HEK293T (cell line): ENCODE data around the gene ATG16L1.

Experiments
- CTCF ChIA-PET: fragments of 350-600 bp; formaldehyde crosslinking; extraction: SDS; loops from one replicate; lab custom pipeline; 2021; ENCODE audit warnings: antibody characterized with exemption, inconsistent platforms; lab: Yijun Ruan, JAX
- POLR2A ChIA-PET: fragments of 350-600 bp; formaldehyde crosslinking; extraction: SDS; loops from one replicate; lab custom pipeline; 2020; ENCODE audit warnings: antibody characterized with exemption, inconsistent platforms; lab: Yijun Ruan, JAX
- DNase-seq: peaks from one replicate; pipeline ENCODE4 v3.0.0; 2012; ENCODE audit warnings: mixed read lengths; ENCODE audit errors: extremely low spot score
- ARNT ChIP-seq: fragments of 450-650 bp; IDR thresholded peaks from 2 replicates; pipeline ENCODE4 v1.6.1; 2017; ENCODE audit warnings: mild to moderate bottlenecking
- BHLHE40 ChIP-seq: fragments of 450-650 bp; IDR thresholded peaks from 2 replicates; pipeline ENCODE4 v1.6.1; 2016; ENCODE audit warnings: mild to moderate bottlenecking, moderate library complexity, borderline replicate concordance
- CTBP1 ChIP-seq: fragments of 450-650 bp; IDR thresholded peaks from 2 replicates; pipeline ENCODE4 v1.6.1; 2016; ENCODE audit warnings: borderline replicate concordance
- ELF4 ChIP-seq: fragments of 450-650 bp; IDR thresholded peaks from 2 replicates; pipeline ENCODE4 v1.6.1; 2017; ENCODE audit warnings: antibody characterized with exemption
- FOXA1 ChIP-seq: fragments of 450-650 bp; IDR thresholded peaks from 2 replicates; pipeline ENCODE4 v1.6.1; 2016; ENCODE audit warnings: mild to moderate bottlenecking
- FOXK2 ChIP-seq: fragments of 450-650 bp; IDR thresholded peaks from 2 replicates; pipeline ENCODE4 v1.6.1; 2016; ENCODE audit warnings: mild to moderate bottlenecking
- FOXM1 ChIP-seq: fragments of 450-650 bp; IDR thresholded peaks from 2 replicates; pipeline ENCODE4 v1.6.1; 2017; ENCODE audit warnings: mild to moderate bottlenecking, borderline replicate concordance
- HDGF ChIP-seq: fragments of 450-650 bp; IDR thresholded peaks from 2 replicates; pipeline ENCODE4 v1.6.1; 2017; ENCODE audit warnings: antibody characterized with exemption, borderline replicate concordance
- L3MBTL2 ChIP-seq: fragments of 450-650 bp; conservative IDR thresholded peaks from 2 replicates; pipeline ENCODE4 v1.6.1; 2016; ENCODE audit warnings: mild to moderate bottlenecking
- LEF1 ChIP-seq: fragments of 450-650 bp; IDR thresholded peaks from 2 replicates; pipeline ENCODE4 v1.6.1; 2017; ENCODE audit warnings: mild to moderate bottlenecking, borderline replicate concordance
- NFRKB ChIP-seq: fragments of 450-650 bp; IDR thresholded peaks from 2 replicates; pipeline ENCODE4 v1.6.1; 2016; ENCODE audit warnings: mild to moderate bottlenecking, moderate library complexity
- SP1 ChIP-seq: fragments of 450-650 bp; IDR thresholded peaks from 2 replicates; pipeline ENCODE4 v1.6.1; 2017
- SUZ12 ChIP-seq: fragments of 450-650 bp; IDR thresholded peaks from 2 replicates; pipeline ENCODE4 v1.6.1; 2016; ENCODE audit warnings: mild to moderate bottlenecking
- TARDBP ChIP-seq: fragments of 450-650 bp; IDR thresholded peaks from 2 replicates; pipeline ENCODE4 v1.6.1; 2016
- ZNF384 ChIP-seq: fragments of 450-650 bp; IDR thresholded peaks from 2 replicates; pipeline ENCODE4 v1.6.1; 2016
- TF ChIP-seq, protein P1 (sequence below): fragments of 450-650 bp; IDR thresholded peaks from 2 replicates; pipeline ENCODE4 v1.6.1; 2016

Gene ATG16L1

GRCh38 chr2:233242231-233242927, 9.1 kb upstream of the ATG16L1 start:
- ChIA-PET CTCF (no interaction called here), POLR2A (no interaction called here)
- TF ChIP-seq FOXK2 = no peak
- TF ChIP-seq TARDBP = no peak
- TF ChIP-seq HDGF = no peak
- no peak for TF ChIP-seq ELF4
- no peak for TF ChIP-seq NFRKB
- TF ChIP-seq BHLHE40 = no peak
- TF ChIP-seq LEF1 = no peak
- no peak for TF ChIP-seq ARNT
- TF ChIP-seq L3MBTL2 = no peak
- TF ChIP-seq SP1 = no peak
- TF ChIP-seq, protein P1, sequence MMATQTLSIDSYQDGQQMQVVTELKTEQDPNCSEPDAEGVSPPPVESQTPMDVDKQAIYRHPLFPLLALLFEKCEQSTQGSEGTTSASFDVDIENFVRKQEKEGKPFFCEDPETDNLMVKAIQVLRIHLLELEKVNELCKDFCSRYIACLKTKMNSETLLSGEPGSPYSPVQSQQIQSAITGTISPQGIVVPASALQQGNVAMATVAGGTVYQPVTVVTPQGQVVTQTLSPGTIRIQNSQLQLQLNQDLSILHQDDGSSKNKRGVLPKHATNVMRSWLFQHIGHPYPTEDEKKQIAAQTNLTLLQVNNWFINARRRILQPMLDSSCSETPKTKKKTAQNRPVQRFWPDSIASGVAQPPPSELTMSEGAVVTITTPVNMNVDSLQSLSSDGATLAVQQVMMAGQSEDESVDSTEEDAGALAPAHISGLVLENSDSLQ = no peak
- no peak for TF ChIP-seq FOXM1
- no peak for TF ChIP-seq ZNF384
- no peak for TF ChIP-seq CTBP1
- TF ChIP-seq SUZ12 = no peak
- no peak for TF ChIP-seq FOXA1
- DNase-seq = no peak

DNA sequence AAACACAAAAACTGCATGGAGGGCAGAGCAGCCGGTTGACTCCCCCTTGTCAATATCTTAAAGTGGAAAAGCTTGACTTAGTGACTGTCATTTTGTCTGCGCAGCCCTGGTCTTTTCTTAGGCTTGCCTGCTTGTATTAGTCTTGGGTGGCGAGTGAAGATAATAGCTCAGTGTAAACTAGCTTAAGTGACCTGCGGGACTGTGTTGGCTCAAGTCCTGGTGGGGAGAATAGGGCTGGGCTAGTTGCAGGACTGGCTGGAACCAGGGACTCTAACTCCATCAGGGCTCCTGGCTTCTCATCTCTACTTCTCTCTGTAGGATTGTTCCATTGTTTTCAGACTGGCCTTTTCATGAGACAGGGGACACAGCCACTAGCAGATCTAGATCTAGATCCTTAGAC, 8.1 kb upstream of the ATG16L1 start:
- TF ChIP-seq, protein P1 = no peak
- TF ChIP-seq FOXA1 (no peak), ARNT (no peak), HDGF (no peak), ZNF384 (no peak), NFRKB (no peak), ELF4 (no peak), LEF1 (no peak), SP1 (no peak), FOXM1 (no peak), TARDBP (no peak), BHLHE40 (no peak), CTBP1 (no peak), SUZ12 (no peak), FOXK2 (no peak), L3MBTL2 (no peak)
- no peak for DNase-seq
- ChIA-PET CTCF (interaction anchor here (0.6 kb wide), 1 partner anchor 467 kb away, joined by 3 read pairs; no protein-coding TSS in a partner anchor), POLR2A (no interaction called here)

DNA sequence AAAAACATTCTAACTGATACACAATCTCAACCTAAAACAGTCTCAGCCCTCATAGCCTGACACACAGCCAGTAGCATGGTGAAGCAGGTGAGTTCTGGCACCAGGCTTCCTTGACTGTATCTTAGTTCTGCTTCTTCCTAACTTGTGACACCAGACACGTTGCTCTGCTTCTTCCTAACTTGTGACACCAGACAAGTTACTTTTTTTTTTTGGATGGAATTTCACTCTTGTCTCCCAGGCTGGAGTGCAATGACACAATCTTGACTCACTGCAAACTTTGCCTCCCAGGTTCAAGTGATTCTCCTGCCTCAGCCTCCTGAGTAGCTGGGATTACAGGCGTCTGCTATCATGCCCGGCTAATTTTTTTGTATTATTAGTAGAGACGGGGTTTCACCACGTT, 6.7 kb upstream of the ATG16L1 start:
- POLR2A ChIA-PET = no interaction called here
- CTCF ChIA-PET = no interaction called here
- no peak for DNase-seq
- TF ChIP-seq NFRKB (no peak), ZNF384 (no peak), ELF4 (no peak), L3MBTL2 (no peak), LEF1 (no peak), BHLHE40 (no peak), HDGF (no peak), FOXM1 (no peak), CTBP1 (no peak), FOXA1 (no peak), SP1 (no peak), SUZ12 (no peak), FOXK2 (no peak)

DNA sequence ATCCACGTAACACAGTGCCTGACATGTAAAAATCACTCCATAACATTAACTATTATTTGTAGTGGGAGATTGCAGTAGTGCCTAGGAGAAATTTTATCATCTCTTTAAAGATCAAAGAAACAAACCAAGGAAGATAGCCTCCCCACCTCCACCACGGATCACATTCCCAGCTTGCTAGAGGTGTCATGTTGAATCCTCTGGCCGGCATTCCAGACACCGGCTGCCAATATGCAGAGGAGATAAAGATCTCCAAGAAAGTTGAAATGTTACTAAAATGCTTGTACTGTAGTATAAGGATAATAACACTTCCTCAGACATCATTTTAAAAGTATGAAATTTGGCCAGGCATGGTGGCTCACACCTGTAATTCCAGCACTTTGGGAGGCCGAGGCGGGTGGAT, 6.1 kb upstream of the ATG16L1 start:
- CTCF ChIA-PET = no interaction called here
- TF ChIP-seq BHLHE40 = no peak
- TF ChIP-seq ARNT = no peak
- TF ChIP-seq TARDBP = no peak
- TF ChIP-seq FOXA1 = no peak
- TF ChIP-seq LEF1 = no peak
- no peak for TF ChIP-seq SP1
- no peak for TF ChIP-seq FOXK2
- no peak for TF ChIP-seq FOXM1
- no peak for TF ChIP-seq ZNF384
- TF ChIP-seq, protein P1 = no peak
- no peak for TF ChIP-seq HDGF
- TF ChIP-seq ELF4 = no peak
- TF ChIP-seq CTBP1 = no peak
- no peak for TF ChIP-seq NFRKB

DNA sequence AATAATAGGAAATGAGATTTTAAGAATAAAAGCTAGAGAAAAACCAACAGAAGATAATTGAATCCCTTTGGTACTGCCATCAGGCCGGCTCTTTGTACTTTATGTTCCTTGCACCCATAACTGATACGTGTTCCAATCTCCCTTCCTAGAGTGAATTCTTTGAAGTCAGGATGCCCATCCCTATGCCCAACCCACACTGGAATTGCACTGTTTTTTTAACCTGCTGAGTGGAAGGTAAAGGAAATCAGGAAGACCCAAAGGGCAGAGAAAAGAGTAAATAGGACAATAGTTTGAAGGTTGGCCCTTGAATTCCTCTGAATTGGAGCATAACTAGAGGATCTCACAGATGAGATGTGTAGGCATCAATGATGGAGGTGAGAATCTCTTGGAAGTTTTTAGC, 4.4 kb upstream of the ATG16L1 start:
- TF ChIP-seq HDGF (no peak), FOXM1 (no peak), NFRKB (no peak), ELF4 (no peak), LEF1 (no peak), SP1 (no peak), BHLHE40 (no peak), ZNF384 (no peak), SUZ12 (no peak), FOXA1 (no peak), FOXK2 (no peak), CTBP1 (no peak), TARDBP (no peak), ARNT (no peak), L3MBTL2 (no peak)
- TF ChIP-seq, protein P1 = no peak
- ChIA-PET CTCF (no interaction called here), POLR2A (no interaction called here)
- no peak for DNase-seq

More for the DNA sequence above, 6.1 kb upstream of the ATG16L1 start:
- DNase-seq = no peak
- POLR2A ChIA-PET = no interaction called here
